22Rv1 (cell line): ENCODE data around the gene ATP1A1.

Experiments used
- ZFX ChIP-seq: fragments of 450-650 bp; IDR thresholded peaks from 2 replicates; pipeline ENCODE4 v1.6.1; 2017; ENCODE audit warnings: antibody characterized with exemption, borderline replicate concordance
- TF ChIP-seq, protein P1 (sequence below): fragments of 450-650 bp; IDR thresholded peaks from 2 replicates; pipeline ENCODE4 v1.5.1; 2017; ENCODE audit warnings: mild to moderate bottlenecking

DNA sequence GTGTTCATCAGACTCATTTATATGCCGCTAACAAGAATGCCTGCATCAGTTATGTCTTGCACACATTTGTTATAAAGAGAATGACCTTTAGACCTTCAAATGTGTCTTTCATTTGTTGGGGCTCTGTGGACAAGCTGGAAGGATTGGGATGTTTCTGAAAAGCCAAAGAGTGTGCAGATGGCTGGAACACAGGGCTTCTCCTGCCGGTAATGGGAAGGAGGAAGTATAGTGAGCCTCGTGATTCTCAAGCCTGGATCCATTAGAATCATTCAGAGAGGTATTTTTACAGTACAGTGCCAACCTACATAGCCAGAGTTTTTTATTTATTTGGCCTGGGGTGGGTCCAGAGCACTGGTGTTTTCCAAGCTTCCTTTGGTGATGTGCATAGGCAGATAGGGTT, 40.6 kb upstream of the ATP1A1 start:
- TF ChIP-seq, protein P1, sequence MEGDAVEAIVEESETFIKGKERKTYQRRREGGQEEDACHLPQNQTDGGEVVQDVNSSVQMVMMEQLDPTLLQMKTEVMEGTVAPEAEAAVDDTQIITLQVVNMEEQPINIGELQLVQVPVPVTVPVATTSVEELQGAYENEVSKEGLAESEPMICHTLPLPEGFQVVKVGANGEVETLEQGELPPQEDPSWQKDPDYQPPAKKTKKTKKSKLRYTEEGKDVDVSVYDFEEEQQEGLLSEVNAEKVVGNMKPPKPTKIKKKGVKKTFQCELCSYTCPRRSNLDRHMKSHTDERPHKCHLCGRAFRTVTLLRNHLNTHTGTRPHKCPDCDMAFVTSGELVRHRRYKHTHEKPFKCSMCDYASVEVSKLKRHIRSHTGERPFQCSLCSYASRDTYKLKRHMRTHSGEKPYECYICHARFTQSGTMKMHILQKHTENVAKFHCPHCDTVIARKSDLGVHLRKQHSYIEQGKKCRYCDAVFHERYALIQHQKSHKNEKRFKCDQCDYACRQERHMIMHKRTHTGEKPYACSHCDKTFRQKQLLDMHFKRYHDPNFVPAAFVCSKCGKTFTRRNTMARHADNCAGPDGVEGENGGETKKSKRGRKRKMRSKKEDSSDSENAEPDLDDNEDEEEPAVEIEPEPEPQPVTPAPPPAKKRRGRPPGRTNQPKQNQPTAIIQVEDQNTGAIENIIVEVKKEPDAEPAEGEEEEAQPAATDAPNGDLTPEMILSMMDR: no peak
- no peak for TF ChIP-seq ZFX
